LoVo (cell line): ENCODE data around the gene CLDN7.
"Not testable (repeated sequence)": the region's sequence is repeated elsewhere in the genome, so short reads cannot be mapped to it uniquely, and the experiment has no call there.

Experiments used
- DNase-seq: peaks from one replicate; pipeline ENCODE4 v3.0.0-alpha.2; 2016; ENCODE audit warnings: low spot score

Gene CLDN7

DNA sequence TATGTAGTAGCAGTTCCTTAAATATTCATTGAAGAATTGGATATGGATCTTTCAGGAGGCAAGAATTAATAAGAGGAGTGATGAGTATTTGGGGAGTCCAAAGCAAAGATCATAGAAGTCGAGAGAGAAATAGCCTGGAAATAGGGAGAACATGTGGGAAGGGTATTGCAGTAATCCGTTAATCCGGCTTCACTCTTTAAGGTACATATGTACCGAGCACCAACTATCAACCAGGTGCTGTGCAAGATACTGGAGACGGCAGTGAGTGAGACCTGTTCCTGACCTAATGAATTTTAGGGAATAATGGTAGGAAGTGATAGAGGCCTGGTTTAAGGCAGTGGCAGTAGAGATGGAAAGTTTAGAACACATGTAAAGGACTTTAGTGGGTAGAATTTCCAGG, 9.2 kb downstream of the CLDN7 start:
- no peak for DNase-seq

DNA sequence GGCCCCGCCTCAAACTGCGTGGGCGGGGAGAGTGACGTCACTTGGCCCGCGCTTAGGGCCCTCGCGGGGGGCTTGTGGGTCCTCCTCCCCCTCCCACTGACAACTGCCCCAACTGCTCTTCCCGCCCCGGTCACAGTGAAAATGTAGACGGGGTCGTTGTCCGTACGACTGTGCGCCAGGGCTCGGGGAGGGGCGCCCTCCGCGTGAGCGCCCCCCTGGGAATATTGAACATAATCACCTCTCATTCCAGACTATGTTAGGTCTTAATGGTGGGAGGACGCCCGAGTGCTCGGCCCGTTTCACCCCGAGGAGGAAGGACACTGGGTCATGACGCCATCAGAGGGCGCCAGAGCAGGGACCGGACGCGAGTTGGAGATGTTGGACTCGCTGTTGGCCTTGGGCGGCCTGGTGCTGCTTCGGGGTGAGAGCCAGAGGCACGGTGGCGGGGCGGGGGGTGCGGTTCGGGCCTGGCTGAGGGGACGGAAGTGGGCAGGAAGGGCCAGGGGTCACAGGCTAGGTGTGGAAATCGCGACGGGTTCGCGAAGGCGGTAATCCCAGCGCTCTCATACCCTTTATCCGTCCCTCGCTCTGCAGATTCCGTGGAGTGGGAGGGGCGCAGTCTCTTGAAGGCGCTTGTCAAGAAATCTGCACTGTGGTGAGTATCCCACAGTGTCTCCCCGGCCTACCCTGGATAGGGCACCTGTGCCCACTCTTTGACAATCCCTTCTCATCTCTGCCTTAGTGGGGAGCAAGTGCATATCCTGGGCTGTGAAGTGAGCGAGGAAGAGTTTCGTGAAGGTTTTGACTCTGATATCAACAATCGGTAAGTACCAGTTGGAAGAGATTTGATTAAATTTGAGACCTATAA, 9.9 kb downstream of the CLDN7 start, which contains the start of gene ELP5:
TSS of gene ELP5 (plus strand) at position 40 of the 868 bp plus-strand sequence. CDS start at position 376, 336 bp downstream.
- peak; percentile 95 for DNase-seq

- DNase-seq, result peak; percentile 97
Measured at GRCh38 chr17:7251661-7252175, 10.6 kb downstream of the CLDN7 start, which contains the start of gene CTDNEP1. TSS of gene CTDNEP1 (minus strand) at chr17:7251734. CDS start at chr17:7251296, 438 bp downstream.

GRCh38 chr17:7250695-7251627, 11.3 kb downstream of the CLDN7 start:
- DNase-seq, result no peak

DNA sequence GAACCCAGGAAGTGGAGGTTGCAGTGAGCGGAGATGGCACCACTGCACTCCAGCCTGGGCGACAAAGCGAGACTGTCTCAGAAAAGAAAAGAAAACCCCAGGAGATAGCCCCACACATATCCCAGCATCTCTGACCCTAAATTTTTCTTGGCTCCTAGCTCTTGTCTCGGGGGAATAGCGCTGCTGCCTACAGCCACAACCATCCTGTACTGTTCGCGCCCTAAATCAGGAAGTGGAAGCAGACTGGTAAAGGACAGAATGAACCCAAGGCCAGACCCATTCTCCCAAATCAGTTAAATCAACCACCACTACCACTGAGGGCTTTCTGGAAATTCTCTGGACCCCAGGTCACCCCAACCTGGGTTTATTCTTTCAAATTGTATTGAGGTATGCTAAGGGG, 12.4 kb downstream of the CLDN7 start:
- no peak for DNase-seq

- no peak for DNase-seq
Measured at GRCh38 chr17:7249214-7249613, 13.1 kb downstream of the CLDN7 start.

- DNase-seq, result no peak
Measured at GRCh38 chr17:7248796-7249195, 13.5 kb downstream of the CLDN7 start.

- no peak for DNase-seq
Measured at GRCh38 chr17:7246779-7247178, 15.5 kb downstream of the CLDN7 start.

DNA sequence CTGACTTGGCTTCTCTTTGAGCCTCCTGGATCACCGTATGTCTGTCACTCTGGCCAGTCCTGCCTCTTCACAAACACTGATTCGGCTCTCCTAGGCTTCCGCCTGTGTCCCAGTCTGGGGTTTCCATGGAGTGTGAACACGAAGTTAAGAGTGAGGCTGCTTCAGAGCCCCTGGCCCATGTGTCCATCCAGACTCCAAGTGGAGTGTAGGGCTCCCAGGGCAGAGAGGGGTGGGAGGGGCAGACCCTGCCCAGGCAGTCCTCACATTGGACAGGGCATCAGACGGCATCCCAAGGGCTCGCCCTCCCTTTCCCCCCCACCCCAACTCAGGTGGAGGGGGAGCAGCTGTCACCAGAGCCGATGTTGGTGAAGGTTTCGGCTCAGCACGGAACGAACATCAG, 18.4 kb downstream of the CLDN7 start:
- DNase-seq, result not testable (repeated sequence)

DNA sequence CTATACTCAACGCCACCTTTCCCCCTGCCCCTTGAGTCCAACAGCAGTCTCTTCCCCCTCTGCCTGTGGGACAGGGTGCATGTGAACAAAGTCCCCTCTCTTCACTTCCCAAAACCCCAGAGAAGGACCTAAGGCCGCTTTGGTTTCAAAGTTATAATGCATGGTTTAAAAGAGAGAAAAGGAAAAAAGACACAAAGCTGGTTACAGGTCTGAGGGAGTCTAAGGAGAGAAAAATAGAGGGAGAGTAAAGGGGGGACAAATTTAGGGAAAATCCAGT, 18.9 kb downstream of the CLDN7 start:
- no peak for DNase-seq

DNA sequence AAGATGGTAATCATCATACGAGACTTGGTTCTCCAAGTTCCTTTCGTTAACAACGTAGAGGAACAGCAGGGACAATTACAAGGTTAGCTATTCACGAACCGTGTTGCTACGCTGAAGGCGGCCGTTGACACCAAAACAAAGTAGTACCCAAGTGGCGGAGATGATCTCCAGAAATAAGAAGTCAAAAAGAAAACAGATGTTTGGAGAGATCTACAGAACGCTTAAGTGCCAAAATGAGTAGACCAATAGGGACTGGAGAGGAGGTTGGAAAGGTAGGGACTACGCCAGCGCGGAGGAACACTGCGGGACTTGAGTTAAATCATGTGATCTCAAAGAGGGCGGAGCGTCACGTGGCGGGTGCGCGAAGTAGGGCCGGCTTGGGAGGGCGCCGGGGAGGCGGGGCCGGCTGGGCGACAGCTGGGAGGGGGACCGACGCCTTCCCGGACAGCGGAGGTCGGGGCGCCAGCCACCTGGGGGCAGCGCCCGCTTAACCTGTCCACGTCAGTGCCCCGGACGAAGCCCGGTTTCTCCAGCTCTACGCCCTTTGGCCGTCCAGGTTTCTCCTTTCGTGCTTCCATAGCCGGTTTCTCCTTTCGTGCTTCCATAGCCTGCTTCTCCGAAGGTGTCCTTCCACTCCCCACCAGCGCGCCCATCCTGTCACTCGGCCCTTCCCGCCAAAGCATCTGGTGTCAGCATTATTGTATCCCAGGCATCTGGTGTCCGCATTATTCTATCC, 19.4 kb downstream of the CLDN7 start:
- DNase-seq, result peak; percentile 94

GRCh38 chr17:7241783-7242716, 20.2 kb downstream of the CLDN7 start, which contains the start of gene GABARAP:
TSS of gene GABARAP (minus strand) at chr17:7242449. CDS start at chr17:7242330, 119 bp downstream.
- DNase-seq, result peak; percentile 89

DNA sequence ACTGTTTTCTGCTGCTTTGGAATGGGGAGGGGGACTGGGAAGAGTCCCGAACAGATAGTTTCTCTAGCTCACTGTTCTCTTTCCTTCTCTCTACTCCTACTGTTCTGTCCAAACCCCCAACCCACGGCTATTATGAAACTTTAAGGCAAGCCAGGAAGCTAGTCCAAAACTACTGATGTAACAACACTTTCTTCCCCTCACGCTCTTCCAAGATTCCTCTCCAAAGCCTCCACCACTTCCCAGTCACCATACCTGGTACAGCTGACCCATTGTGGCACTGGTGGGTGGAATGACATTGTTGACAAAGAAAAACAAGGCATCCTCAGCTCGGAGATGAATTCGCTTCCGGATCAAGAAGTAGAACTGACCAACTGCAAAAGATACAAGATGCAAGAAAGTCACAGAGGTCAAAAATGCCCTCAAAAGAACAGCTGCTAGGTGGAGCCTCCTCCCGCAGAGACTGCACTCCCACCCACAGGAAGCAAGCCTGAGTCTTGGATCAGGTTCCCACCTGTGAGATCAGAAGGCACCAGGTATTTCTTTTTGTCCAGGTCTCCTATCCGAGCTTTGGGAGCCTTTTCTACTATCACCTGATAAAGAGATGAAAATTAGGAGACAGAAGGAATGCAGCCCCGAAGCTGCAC, 21.1 kb downstream of the CLDN7 start:
- DNase-seq, result no peak

GRCh38 chr17:7240375-7240774, 21.9 kb downstream of the CLDN7 start:
- no peak for DNase-seq

DNA sequence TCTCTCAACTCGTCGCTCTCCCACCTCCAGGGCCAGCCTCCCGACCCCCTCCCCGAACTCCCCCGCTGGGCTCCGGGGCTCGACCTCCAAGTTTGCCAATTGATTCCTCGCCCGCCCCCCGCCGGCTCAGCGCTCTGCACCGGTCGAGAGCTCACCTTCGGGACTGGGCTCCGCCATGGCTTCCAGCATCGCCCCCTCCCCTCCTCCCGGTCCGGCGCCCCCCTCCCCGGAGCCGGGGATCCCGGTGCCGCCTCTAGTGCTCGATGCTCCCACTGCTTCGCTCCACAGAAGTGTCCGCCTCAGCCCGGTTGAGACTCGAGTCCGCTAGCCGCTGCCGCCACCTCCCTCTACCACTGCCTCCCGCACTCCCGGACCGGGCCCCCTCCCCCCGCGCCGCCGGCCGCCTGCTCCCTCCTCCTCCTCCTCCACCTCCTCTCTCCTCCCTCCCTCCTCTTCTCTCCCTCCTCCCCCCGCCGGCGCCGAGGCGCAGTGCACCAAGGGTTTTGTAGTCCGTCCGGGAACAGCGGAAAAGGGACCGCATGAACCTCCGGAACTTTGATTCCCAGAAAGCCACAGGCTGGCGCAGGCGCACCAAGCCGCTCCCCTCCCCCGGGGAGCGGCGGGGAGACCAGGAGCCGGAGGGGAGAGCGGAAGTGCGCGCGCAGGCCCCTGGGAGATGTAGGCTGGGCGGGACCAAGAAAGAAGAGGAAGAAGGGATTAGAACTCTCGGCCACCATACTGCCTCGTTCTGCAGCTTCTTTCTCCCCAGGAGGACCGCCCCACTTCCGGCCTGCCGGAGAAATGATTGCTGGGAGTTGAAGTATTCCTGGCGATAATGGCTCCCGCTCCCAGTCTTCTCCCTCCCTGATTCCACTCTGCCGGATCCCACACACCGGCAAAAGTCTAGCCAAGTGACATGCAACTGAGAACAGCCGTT, 22.9 kb downstream of the CLDN7 start, which contains the start of gene PHF23:
TSS of gene PHF23 (minus strand) at position 367 of the 937 bp plus-strand sequence. CDS start at position 189, 178 bp downstream.
- peak; percentile 98 for DNase-seq

DNA sequence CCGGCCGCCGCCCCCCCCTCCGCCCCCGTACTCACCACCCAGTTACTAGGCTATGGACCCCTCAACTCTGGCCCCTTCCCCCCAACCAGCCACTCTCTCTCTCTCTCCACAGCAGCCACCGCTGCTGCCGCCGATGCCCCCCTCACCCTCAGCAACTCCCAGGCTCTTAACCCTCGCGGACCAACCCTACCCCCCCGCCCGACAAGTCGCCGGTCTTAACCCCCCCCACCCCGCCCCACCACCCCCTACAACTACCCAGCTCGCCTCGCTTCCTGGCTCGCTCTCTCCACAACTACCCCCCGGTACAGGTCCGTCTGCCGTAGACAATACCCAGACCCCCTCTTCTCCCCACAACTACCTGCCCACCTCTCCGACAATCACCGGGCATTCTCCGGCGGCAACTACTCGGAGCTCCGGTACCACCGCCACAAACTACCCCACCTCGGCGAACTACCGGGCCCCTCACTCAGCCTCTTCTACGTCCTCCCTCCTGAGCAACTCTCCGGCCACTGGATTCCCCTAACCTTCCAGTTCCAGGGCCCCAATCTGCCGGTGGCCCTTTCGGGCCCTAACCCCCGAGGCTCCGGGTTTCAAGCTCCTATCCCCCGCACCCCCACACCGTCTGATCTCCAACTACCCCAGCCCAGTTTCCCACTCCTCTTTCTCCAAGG, 23.7 kb downstream of the CLDN7 start:
- no peak for DNase-seq

- DNase-seq, result peak; percentile 71
Measured at GRCh38 chr17:7237761-7238419, 24.4 kb downstream of the CLDN7 start.

GRCh38 chr17:7237266-7237760, 25.0 kb downstream of the CLDN7 start:
- no peak for DNase-seq
